GM12878 (cell line): ENCODE measurements around the gene C9orf78. TPM values are rescaled to one million over a fixed set of nuclear protein-coding genes. Genes with fewer than 3 reads are reported as not detected.

ENCODE experiments used
- GATAD2B ChIP-seq: fragments of 450-650 bp; conservative IDR thresholded peaks from 2 replicates; pipeline ENCODE4 v1.6.1; 2017; ENCODE audit warnings: low read depth, mild to moderate bottlenecking, moderate library complexity
- HDGF ChIP-seq: fragments of 450-650 bp; IDR thresholded peaks from 2 replicates; pipeline ENCODE4 v1.6.1; 2016; ENCODE audit warnings: antibody characterized with exemption
- MEF2B ChIP-seq: fragments of 450-650 bp; IDR thresholded peaks from 2 replicates; pipeline ENCODE4 v1.6.1; 2018; ENCODE audit warnings: mild to moderate bottlenecking, moderate library complexity; ENCODE audit not compliant: partially characterized antibody, poor library complexity, severe bottlenecking
- NR2F1 ChIP-seq: fragments of 450-650 bp; conservative IDR thresholded peaks from 2 replicates; pipeline ENCODE4 v1.6.1; 2017; ENCODE audit warnings: mild to moderate bottlenecking
- RCOR1 ChIP-seq: conservative IDR thresholded peaks from 2 replicates; pipeline ENCODE4 v1.6.1; 2012; ENCODE audit warnings: low read depth, low read length, improper control_type of control experiment
- SRF ChIP-seq, 2 experiments: IDR thresholded peaks; 2 replicates each; pipeline ENCODE4 v1.6.1; 2011; ENCODE audit warnings: low read depth in 2 of 2, low read length in 2 of 2, mild to moderate bottlenecking in 1 of 2, moderate library complexity in 1 of 2
- YY1 ChIP-seq: IDR thresholded peaks from 2 replicates; pipeline ENCODE4 v1.6.1; 2011; ENCODE audit warnings: low read depth, mild to moderate bottlenecking, low read length
- polyA plus RNA-seq, 11 experiments: library from polyadenylated mRNA; depleted of rRNA in 4 of 11; unstranded in 6 of 11; stranded (reverse) in 5 of 11; fragments of >200 nt; fragmentation: Nextera tagmentation in 4 of 11; fragmentation: Illumina TruSeq in 1 of 11; extraction: Ambion mirVana in 4 of 11; extraction: Trizol in 1 of 11; gene quantifications; 1 replicate in 1 of 11; 2 replicates in 10 of 11; pipeline versions ENCODE4 v1.2.1 to v1.2.3, GENCODE V29; 2011 to 2016; ENCODE audit warnings: inconsistent platforms in 2 of 11, missing spikeins in 2 of 11, low read depth in 1 of 11
- total RNA-seq, 4 experiments: library from RNA; depleted of rRNA in 3 of 4; stranded (reverse); fragments of >200 nt in 3 of 4; fragmentation: Illumina TruSeq in 1 of 4; extraction: Trizol in 1 of 4; gene quantifications; 2 replicates each; pipeline versions ENCODE4 v1.2.1 to v1.2.3, GENCODE V29; 2013 to 2021
- TF ChIP-seq, protein P1 (sequence below): fragments of 450-650 bp; IDR thresholded peaks from 2 replicates; pipeline ENCODE4 v1.6.1; 2017; ENCODE audit warnings: mild to moderate bottlenecking, moderate library complexity
- TF ChIP-seq, protein P2 (sequence below): fragments of 450-650 bp; IDR thresholded peaks from 2 replicates; pipeline ENCODE4 v1.6.1; 2017; ENCODE audit warnings: antibody characterized with exemption, mild to moderate bottlenecking, moderate library complexity
- TF ChIP-seq, protein P3 (sequence below): IDR thresholded peaks from 2 replicates; pipeline ENCODE4 v1.6.1; 2011; ENCODE audit warnings: borderline replicate concordance, low read depth, mild to moderate bottlenecking, moderate library complexity, mixed read lengths, low read length; ENCODE audit not compliant: insufficient read depth; ENCODE audit errors: extremely low read length
- TF ChIP-seq, protein P4 (sequence below): fragments of 450-650 bp; IDR thresholded peaks from 2 replicates; pipeline ENCODE4 v1.6.1; 2016; ENCODE audit warnings: mild to moderate bottlenecking
- TF ChIP-seq, protein P5 (sequence below): fragments of 150-350 bp; IDR thresholded peaks from 2 replicates; pipeline ENCODE4 v1.6.1; 2016; ENCODE audit warnings: low read depth, low read length
- TF ChIP-seq, protein P6 (sequence below): fragments of 450-650 bp; conservative IDR thresholded peaks from 2 replicates; pipeline ENCODE4 v1.6.1; 2017; ENCODE audit warnings: mild to moderate bottlenecking, moderate library complexity

The C9orf78 gene
- total and polyA plus RNA-seq, 10 of the 15 experiments (the other 5 are each of a cell fraction or from before 2014, with no cell fraction given), result 23.0 to 60.9 (median 47.5) TPM

DNA sequence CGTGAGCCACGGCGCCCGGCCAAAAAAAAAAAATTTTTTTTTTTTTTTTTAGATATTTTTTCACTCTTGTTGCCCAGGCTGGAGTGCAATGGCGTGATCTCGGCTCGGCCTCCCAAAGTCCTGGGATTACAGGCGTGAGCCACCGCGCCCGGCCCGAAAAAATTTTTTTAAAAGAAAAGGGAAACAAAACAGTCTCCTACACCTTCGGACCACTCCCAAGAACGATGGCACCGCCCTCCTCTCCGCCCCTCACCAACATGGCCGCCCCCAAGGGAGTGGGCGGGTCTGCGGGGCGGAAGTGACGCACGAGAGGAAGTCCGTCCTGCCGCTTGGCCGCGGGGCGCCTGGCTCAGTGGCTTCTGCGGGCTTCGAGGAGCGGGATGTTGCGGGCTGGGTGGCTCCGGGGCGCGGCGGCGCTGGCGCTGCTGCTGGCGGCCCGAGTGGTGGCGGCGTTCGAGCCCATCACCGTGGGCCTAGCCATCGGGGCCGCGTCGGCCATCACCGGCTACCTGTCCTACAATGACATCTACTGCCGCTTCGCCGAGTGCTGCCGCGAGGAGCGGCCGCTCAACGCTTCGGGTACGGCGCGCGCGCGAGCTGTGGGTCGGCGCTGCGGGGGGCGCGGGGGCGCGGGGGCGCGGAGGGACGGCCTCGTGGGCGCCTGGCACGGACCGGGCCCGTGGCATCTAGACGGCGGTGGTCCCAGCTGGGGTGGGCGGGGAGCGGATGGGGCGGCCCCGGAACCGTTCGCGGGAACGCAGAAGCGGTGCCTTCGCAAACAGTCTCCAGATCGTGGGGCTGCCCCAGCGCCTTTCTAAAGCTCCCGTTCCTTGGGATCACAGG lies 32.0 kb downstream of the C9orf78 start, which contains the start of gene TOR1B (continued):
- TF ChIP-seq, protein P1, sequence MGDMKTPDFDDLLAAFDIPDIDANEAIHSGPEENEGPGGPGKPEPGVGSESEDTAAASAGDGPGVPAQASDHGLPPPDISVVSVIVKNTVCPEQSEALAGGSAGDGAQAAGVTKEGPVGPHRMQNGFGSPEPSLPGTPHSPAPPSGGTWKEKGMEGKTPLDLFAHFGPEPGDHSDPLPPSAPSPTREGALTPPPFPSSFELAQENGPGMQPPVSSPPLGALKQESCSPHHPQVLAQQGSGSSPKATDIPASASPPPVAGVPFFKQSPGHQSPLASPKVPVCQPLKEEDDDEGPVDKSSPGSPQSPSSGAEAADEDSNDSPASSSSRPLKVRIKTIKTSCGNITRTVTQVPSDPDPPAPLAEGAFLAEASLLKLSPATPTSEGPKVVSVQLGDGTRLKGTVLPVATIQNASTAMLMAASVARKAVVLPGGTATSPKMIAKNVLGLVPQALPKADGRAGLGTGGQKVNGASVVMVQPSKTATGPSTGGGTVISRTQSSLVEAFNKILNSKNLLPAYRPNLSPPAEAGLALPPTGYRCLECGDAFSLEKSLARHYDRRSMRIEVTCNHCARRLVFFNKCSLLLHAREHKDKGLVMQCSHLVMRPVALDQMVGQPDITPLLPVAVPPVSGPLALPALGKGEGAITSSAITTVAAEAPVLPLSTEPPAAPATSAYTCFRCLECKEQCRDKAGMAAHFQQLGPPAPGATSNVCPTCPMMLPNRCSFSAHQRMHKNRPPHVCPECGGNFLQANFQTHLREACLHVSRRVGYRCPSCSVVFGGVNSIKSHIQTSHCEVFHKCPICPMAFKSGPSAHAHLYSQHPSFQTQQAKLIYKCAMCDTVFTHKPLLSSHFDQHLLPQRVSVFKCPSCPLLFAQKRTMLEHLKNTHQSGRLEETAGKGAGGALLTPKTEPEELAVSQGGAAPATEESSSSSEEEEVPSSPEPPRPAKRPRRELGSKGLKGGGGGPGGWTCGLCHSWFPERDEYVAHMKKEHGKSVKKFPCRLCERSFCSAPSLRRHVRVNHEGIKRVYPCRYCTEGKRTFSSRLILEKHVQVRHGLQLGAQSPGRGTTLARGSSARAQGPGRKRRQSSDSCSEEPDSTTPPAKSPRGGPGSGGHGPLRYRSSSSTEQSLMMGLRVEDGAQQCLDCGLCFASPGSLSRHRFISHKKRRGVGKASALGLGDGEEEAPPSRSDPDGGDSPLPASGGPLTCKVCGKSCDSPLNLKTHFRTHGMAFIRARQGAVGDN, result peak; percentile 71
- TF ChIP-seq SRF (IDR thresholded peaks at IDR 0.05; ENCODE audit: low read depth in 2 of 2, low read length in 2 of 2) (no peak), HDGF (no peak), MEF2B (peak; percentile 56), RCOR1 (no peak), GATAD2B (peak; percentile 98), YY1 (peak; percentile 99), NR2F1 (peak; percentile 55)
- TF ChIP-seq, protein P2, sequence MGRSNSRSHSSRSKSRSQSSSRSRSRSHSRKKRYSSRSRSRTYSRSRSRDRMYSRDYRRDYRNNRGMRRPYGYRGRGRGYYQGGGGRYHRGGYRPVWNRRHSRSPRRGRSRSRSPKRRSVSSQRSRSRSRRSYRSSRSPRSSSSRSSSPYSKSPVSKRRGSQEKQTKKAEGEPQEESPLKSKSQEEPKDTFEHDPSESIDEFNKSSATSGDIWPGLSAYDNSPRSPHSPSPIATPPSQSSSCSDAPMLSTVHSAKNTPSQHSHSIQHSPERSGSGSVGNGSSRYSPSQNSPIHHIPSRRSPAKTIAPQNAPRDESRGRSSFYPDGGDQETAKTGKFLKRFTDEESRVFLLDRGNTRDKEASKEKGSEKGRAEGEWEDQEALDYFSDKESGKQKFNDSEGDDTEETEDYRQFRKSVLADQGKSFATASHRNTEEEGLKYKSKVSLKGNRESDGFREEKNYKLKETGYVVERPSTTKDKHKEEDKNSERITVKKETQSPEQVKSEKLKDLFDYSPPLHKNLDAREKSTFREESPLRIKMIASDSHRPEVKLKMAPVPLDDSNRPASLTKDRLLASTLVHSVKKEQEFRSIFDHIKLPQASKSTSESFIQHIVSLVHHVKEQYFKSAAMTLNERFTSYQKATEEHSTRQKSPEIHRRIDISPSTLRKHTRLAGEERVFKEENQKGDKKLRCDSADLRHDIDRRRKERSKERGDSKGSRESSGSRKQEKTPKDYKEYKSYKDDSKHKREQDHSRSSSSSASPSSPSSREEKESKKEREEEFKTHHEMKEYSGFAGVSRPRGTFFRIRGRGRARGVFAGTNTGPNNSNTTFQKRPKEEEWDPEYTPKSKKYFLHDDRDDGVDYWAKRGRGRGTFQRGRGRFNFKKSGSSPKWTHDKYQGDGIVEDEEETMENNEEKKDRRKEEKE, result no peak
- TF ChIP-seq, protein P3, sequence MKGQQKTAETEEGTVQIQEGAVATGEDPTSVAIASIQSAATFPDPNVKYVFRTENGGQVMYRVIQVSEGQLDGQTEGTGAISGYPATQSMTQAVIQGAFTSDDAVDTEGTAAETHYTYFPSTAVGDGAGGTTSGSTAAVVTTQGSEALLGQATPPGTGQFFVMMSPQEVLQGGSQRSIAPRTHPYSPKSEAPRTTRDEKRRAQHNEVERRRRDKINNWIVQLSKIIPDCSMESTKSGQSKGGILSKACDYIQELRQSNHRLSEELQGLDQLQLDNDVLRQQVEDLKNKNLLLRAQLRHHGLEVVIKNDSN, result no peak
- TF ChIP-seq, protein P4, sequence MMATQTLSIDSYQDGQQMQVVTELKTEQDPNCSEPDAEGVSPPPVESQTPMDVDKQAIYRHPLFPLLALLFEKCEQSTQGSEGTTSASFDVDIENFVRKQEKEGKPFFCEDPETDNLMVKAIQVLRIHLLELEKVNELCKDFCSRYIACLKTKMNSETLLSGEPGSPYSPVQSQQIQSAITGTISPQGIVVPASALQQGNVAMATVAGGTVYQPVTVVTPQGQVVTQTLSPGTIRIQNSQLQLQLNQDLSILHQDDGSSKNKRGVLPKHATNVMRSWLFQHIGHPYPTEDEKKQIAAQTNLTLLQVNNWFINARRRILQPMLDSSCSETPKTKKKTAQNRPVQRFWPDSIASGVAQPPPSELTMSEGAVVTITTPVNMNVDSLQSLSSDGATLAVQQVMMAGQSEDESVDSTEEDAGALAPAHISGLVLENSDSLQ, result 0 out of 2 replicates have a peak, but pooled peaks have one; percentile 9
- TF ChIP-seq, protein P5, sequence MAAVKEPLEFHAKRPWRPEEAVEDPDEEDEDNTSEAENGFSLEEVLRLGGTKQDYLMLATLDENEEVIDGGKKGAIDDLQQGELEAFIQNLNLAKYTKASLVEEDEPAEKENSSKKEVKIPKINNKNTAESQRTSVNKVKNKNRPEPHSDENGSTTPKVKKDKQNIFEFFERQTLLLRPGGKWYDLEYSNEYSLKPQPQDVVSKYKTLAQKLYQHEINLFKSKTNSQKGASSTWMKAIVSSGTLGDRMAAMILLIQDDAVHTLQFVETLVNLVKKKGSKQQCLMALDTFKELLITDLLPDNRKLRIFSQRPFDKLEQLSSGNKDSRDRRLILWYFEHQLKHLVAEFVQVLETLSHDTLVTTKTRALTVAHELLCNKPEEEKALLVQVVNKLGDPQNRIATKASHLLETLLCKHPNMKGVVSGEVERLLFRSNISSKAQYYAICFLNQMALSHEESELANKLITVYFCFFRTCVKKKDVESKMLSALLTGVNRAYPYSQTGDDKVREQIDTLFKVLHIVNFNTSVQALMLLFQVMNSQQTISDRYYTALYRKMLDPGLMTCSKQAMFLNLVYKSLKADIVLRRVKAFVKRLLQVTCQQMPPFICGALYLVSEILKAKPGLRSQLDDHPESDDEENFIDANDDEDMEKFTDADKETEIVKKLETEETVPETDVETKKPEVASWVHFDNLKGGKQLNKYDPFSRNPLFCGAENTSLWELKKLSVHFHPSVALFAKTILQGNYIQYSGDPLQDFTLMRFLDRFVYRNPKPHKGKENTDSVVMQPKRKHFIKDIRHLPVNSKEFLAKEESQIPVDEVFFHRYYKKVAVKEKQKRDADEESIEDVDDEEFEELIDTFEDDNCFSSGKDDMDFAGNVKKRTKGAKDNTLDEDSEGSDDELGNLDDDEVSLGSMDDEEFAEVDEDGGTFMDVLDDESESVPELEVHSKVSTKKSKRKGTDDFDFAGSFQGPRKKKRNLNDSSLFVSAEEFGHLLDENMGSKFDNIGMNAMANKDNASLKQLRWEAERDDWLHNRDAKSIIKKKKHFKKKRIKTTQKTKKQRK, result no peak
- TF ChIP-seq, protein P6, sequence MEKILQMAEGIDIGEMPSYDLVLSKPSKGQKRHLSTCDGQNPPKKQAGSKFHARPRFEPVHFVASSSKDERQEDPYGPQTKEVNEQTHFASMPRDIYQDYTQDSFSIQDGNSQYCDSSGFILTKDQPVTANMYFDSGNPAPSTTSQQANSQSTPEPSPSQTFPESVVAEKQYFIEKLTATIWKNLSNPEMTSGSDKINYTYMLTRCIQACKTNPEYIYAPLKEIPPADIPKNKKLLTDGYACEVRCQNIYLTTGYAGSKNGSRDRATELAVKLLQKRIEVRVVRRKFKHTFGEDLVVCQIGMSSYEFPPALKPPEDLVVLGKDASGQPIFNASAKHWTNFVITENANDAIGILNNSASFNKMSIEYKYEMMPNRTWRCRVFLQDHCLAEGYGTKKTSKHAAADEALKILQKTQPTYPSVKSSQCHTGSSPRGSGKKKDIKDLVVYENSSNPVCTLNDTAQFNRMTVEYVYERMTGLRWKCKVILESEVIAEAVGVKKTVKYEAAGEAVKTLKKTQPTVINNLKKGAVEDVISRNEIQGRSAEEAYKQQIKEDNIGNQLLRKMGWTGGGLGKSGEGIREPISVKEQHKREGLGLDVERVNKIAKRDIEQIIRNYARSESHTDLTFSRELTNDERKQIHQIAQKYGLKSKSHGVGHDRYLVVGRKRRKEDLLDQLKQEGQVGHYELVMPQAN, result peak; percentile 92
